HG02885 (cell line): Measurements from ENCODE around the gene FBXL12.
"Not testable (repeated sequence)": the region's sequence is repeated elsewhere in the genome, so short reads cannot be mapped to it uniquely, and the experiment has no call there.

Source experiments
- ATAC-seq: cut with Tn5 transposase; IDR thresholded peaks from one replicate; pipeline ENCODE4 v1.9.1; 2021; ENCODE audit warnings: mild to moderate bottlenecking; ENCODE audit not compliant: unreplicated experiment, poor library complexity

Gene FBXL12

GRCh38 chr19:9818734-9819595, at the start of gene FBXL12:
Gene FBXL12 (minus strand): TSS chr19:9819079. CDS start chr19:9818813, 266 bp downstream.
- peak; percentile 87 for ATAC-seq

- ATAC-seq = no peak
These were observed 47.0 kb upstream of the FBXL12 start for GRCh38 chr19:9865732-9866501.

GRCh38 chr19:9863759-9864158, 44.9 kb upstream of the FBXL12 start:
- no peak for ATAC-seq

GRCh38 chr19:9862938-9863337, 44.1 kb upstream of the FBXL12 start:
- no peak for ATAC-seq

- no peak for ATAC-seq
These were observed 42.6 kb upstream of the FBXL12 start for GRCh38 chr19:9861503-9861902.

- no peak for ATAC-seq
These were observed 41.5 kb upstream of the FBXL12 start for GRCh38 chr19:9860407-9860806.

- no peak for ATAC-seq
These were observed 39.9 kb upstream of the FBXL12 start for GRCh38 chr19:9858766-9859165.

GRCh38 chr19:9857920-9858746, 39.3 kb upstream of the FBXL12 start:
- ATAC-seq = no peak

- no peak for ATAC-seq
These were observed 38.3 kb upstream of the FBXL12 start for GRCh38 chr19:9857076-9857721.

GRCh38 chr19:9856609-9857008, 37.7 kb upstream of the FBXL12 start:
- ATAC-seq = no peak

- no peak for ATAC-seq
These were observed 35.5 kb upstream of the FBXL12 start for GRCh38 chr19:9854282-9854846.

- no peak for ATAC-seq
These were observed 31.5 kb upstream of the FBXL12 start for GRCh38 chr19:9850235-9850959.

- ATAC-seq = no peak
These were observed 30.9 kb upstream of the FBXL12 start for GRCh38 chr19:9849791-9850190.

- ATAC-seq = no peak
These were observed 29.9 kb upstream of the FBXL12 start for GRCh38 chr19:9848762-9849161.

- no peak for ATAC-seq
These were observed 29.2 kb upstream of the FBXL12 start for GRCh38 chr19:9848060-9848459.

- no peak for ATAC-seq
These were observed 28.3 kb upstream of the FBXL12 start for GRCh38 chr19:9847087-9847671.

- ATAC-seq = not testable (repeated sequence)
These were observed 24.9 kb upstream of the FBXL12 start for GRCh38 chr19:9843626-9844273.
